Upper lobe of right lung (tissue), 1 donor: ENCODE measurements around the gene DMAC2L. TPM values are rescaled to one million over a fixed set of nuclear protein-coding genes. Genes with fewer than 3 reads are reported as not detected.

ENCODE experiments used
- ATAC-seq: fragments of 200-7000 bp; cut with Tn5 transposase; one replicate; pipeline ENCODE4 v1.9.1; 2020; ENCODE audit warnings: mild to moderate bottlenecking, moderate library complexity
- DNase-seq: peaks from one replicate; pipeline ENCODE4 v3.0.0-alpha.2; 2020
- H3K27ac ChIP-seq: fragments of 200-600 bp; one replicate; pipeline ENCODE4 v1.8.0; 2022
- H3K27me3 ChIP-seq: fragments of 200-600 bp; one replicate; pipeline ENCODE4 v1.8.0; 2022; ENCODE audit warnings: mild to moderate bottlenecking
- H3K36me3 ChIP-seq: fragments of 200-600 bp; one replicate; pipeline ENCODE4 v1.8.0; 2022
- H3K4me1 ChIP-seq: fragments of 200-600 bp; one replicate; pipeline ENCODE4 v1.8.0; 2022
- H3K4me3 ChIP-seq: fragments of 200-600 bp; one replicate; pipeline ENCODE4 v1.8.0; 2022; ENCODE audit warnings: mild to moderate bottlenecking
- H3K9me3 ChIP-seq: fragments of 200-600 bp; one replicate; pipeline ENCODE4 v1.8.0; 2022
- intact Hi-C: fragments of 100-400 bp; cut with DNase I; formaldehyde crosslinking; loops from one replicate; pipeline ENCODE4 v1.11.0; 2022
- total RNA-seq: library from RNA; stranded (reverse); fragmentation: NEBNext Ultra II Directional; extraction: Animal tissue kit (Norgen Biotek cat#: 25700); gene quantifications from one replicate; pipeline ENCODE4 v1.2.1, GENCODE V29; 2021
- TF ChIP-seq, protein P1 (sequence below): fragments of 200-600 bp; IDR thresholded peaks from one replicate; pipeline ENCODE4 v1.8.0; 2022; ENCODE audit warnings: antibody characterized with exemption
- donor health status: DM: no; HTN: yes; CAD: no; lungs with severe emphysema.

The DMAC2L gene
- total RNA-seq, 1 donor from 2014 or later, result 16.0 TPM

DNA sequence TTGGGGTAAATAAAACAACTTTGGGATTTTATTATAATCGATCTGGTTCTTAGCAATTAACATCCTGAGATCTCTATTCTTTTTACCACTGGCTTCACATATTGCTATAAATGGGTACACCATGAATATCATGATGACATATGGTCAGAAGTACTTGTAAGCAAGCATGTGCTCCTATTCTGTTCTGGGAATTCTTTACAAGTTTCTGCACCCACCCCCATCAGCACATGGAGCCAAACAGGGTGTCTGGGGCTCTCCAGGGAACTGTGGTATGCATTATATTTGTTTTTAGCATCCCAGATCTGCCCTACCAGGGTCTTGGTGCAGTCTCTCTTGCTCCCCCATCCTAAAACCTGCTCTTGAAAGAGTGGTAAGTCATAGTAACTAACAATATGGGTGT lies 31.3 kb downstream of the DMAC2L start:
- intact Hi-C loops, result no loop called here
- Histone ChIP-seq H3K36me3 (peaks cover 4% of the 10 kb centered on the region), H3K9me3 (no peaks in the 10 kb centered on the region), H3K4me3 (no peak overlapping the region), H3K27ac (no peak overlapping the region), H3K4me1 (peaks cover 10% of the 10 kb centered on the region), H3K27me3 (no peaks in the 10 kb centered on the region)
- TF ChIP-seq, protein P1, sequence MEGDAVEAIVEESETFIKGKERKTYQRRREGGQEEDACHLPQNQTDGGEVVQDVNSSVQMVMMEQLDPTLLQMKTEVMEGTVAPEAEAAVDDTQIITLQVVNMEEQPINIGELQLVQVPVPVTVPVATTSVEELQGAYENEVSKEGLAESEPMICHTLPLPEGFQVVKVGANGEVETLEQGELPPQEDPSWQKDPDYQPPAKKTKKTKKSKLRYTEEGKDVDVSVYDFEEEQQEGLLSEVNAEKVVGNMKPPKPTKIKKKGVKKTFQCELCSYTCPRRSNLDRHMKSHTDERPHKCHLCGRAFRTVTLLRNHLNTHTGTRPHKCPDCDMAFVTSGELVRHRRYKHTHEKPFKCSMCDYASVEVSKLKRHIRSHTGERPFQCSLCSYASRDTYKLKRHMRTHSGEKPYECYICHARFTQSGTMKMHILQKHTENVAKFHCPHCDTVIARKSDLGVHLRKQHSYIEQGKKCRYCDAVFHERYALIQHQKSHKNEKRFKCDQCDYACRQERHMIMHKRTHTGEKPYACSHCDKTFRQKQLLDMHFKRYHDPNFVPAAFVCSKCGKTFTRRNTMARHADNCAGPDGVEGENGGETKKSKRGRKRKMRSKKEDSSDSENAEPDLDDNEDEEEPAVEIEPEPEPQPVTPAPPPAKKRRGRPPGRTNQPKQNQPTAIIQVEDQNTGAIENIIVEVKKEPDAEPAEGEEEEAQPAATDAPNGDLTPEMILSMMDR, result no peak
- DNase-seq, result no peak
- ATAC-seq, result no peak

DNA sequence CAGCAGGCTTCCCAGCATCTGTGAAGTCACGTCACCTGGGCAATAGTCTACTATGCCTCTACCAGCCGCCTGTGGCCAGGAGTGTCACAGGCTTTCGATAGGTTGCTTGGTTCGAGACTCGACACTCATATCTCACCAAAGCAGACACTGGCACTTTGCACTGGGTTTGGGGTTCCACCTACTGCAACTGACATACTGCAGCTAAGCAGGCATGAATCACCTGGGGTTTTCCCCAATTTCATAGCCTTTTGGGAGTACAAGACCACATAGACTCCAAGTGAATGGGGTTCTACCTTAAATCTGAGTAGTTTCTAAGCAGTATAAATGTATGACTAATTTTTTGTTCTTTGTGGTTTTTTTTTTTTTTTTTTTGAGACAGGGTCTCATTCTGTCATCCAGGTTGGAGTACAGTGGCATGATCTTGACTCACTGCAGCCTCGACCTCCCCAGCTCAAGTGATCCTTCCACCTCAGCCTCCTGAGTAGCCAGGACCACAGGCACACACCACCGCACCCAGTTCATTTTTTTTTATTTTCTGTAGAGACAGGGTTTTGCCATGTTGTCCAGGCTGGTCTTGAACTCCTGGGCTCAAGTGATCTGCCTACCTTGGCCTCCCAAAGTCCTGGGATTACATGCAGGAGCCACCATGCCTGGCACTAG lies 32.1 kb downstream of the DMAC2L start:
- TF ChIP-seq, protein P1, result no peak
- Histone ChIP-seq H3K9me3 (no peaks in the 10 kb centered on the region), H3K4me1 (peaks cover 10% of the 10 kb centered on the region), H3K4me3 (no peak overlapping the region), H3K27me3 (no peaks in the 10 kb centered on the region), H3K27ac (no peak overlapping the region), H3K36me3 (no peaks in the 10 kb centered on the region)
- DNase-seq (no peak), ATAC-seq (no peak)
- intact Hi-C loops, result no loop called here

DNA sequence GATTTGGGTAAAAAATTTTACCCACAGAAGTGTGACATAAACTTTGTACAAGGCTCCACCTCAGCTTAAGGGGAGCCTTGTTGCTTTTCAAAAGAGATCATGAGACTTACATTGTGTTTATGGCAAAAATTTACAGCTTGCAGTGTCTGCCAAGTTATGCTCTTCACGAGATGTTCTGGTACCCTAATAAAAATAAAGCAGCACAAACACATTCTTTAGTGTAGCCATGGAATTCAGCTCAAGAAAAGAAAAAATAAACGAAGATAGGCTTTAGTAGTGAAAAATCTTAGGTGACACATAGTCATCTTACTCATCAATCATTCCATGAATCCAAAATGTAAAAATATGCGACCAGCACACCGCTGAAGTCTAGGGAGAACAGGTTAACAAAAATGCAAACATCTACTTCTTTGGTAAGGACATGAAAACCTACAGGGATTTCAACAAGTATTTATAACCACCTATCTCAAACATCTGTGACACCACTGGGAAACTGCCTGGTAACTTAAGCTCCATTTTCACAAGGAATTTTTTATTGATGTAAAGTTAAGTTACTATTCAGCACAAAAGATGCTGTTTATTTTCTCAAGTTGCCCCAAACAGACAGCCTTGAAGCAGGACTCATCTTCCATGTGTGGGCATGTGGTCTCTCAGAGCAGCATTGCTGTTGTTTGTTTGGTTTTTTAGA lies 32.9 kb downstream of the DMAC2L start:
- intact Hi-C loops, result no loop called here
- no peak overlapping the region for H3K27ac ChIP-seq

DNA sequence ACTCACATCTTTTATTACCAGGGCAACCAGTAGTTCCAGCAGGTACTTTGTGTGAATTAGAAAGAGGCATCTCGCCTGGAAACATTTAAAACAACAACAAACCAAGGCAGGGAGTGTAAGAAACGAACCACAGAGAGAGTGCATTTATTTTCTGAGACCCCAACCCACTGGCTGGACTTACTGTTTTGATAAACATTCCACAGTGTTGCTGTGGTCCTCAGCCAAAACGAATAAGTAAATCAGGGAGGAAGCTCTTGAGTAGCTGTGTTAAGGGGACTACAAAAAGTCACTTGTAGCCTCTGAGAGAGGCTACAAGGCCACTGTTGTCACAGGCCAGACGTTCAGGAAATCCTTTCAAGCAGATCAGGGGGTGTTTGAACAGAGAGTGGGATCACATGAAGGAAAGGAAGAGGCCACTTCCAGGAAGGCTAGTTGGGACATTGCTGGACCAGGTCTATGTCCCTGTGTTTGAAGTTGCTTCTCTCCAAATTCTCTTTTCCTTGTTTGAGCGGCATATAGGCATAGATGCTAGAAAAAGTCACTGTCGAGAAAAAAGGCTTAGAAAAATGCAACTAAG lies 33.8 kb downstream of the DMAC2L start:
- no peak overlapping the region for H3K27ac ChIP-seq
- intact Hi-C loops, result no loop called here
- no peaks in the 10 kb centered on the region for H3K27me3 ChIP-seq

More for the DNA sequence above, 32.9 kb downstream of the DMAC2L start:
- Histone ChIP-seq H3K36me3 (no peaks in the 10 kb centered on the region), H3K9me3 (no peaks in the 10 kb centered on the region), H3K4me3 (no peak overlapping the region), H3K27me3 (no peaks in the 10 kb centered on the region), H3K4me1 (peaks cover 10% of the 10 kb centered on the region)
- TF ChIP-seq, protein P1, result no peak
- DNase-seq (no peak), ATAC-seq (no peak)

DNA sequence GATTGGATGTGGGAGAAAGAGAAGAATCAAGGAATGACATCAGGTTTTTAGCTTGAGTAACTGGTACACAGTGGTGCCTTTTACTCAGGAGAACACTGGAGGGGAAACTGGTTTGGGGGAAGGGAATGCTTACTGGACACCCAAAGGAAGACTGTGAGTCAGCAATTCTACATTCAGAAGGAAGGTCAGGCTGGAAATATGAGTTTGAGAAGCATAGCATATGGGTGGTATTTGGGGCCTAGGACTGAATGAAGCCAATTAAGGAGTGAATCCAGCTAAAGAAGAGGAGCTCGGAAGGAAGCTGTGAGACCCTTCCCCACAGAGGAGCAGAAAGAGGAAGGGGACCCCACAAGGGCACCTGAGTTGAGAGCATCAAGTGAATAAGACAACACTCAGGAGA lies 35.4 kb downstream of the DMAC2L start:
- ATAC-seq (peak; percentile 54), DNase-seq (no peak)
- no peak overlapping the region for H3K4me3 ChIP-seq
- TF ChIP-seq, protein P1, result no peak
- H3K27me3 ChIP-seq, result no peaks in the 10 kb centered on the region
- peaks cover 3% of the 10 kb centered on the region for H3K36me3 ChIP-seq
- intact Hi-C loops, result no loop called here
- no peak overlapping the region for H3K27ac ChIP-seq
- H3K9me3 ChIP-seq, result no peaks in the 10 kb centered on the region
- peaks cover 10% of the 10 kb centered on the region for H3K4me1 ChIP-seq

More for the DNA sequence above, 33.8 kb downstream of the DMAC2L start:
- Histone ChIP-seq H3K9me3 (no peaks in the 10 kb centered on the region), H3K4me1 (peaks cover 10% of the 10 kb centered on the region), H3K4me3 (no peak overlapping the region), H3K36me3 (peaks cover 3% of the 10 kb centered on the region)
- TF ChIP-seq, protein P1, result no peak
- DNase-seq (no peak), ATAC-seq (no peak)
